GM12874 (cell line): ENCODE results near the gene KDM8.

Experiments used
- CTCF ChIP-seq: IDR thresholded peaks from 2 replicates; pipeline ENCODE4 v1.5.1; 2011; ENCODE audit warnings: low read depth, mild to moderate bottlenecking, control low read depth, low read length, moderate library complexity; ENCODE audit not compliant: insufficient read depth

Gene KDM8

GRCh38 chr16:27181019-27181790 is 22.1 kb upstream of the KDM8 start:
- peak; percentile 34; the same call in 1 of the 2 replicates for TF ChIP-seq CTCF

GRCh38 chr16:27182906-27183405 is 20.4 kb upstream of the KDM8 start:
- TF ChIP-seq CTCF: no peak

- TF ChIP-seq CTCF: no peak
These were observed 17.6 kb upstream of the KDM8 start for GRCh38 chr16:27185776-27186130.

- no peak for TF ChIP-seq CTCF
These were observed 14.7 kb upstream of the KDM8 start for GRCh38 chr16:27188633-27189032.

GRCh38 chr16:27189335-27189972 is 13.9 kb upstream of the KDM8 start:
- no peak for TF ChIP-seq CTCF

GRCh38 chr16:27190316-27190871 is 12.9 kb upstream of the KDM8 start:
- no peak for TF ChIP-seq CTCF

GRCh38 chr16:27191352-27191924 is 11.9 kb upstream of the KDM8 start:
- no peak for TF ChIP-seq CTCF
